Activated T-cell treated with anti-CD3 and anti-CD28 coated beads for 24 hours (primary cell): ENCODE measurements around the gene AGBL4.

Experiments used
- DNase-seq: peaks from one replicate; pipeline ENCODE4 v3.0.0-alpha.2; 2020; ENCODE audit warnings: low read depth

Gene AGBL4

GRCh38 chr1:49181033-49181432 lies 842.7 kb downstream of the AGBL4 start:
- DNase-seq = no peak

- no peak for DNase-seq
These were observed 851.7 kb downstream of the AGBL4 start for GRCh38 chr1:49171941-49172593.

DNA sequence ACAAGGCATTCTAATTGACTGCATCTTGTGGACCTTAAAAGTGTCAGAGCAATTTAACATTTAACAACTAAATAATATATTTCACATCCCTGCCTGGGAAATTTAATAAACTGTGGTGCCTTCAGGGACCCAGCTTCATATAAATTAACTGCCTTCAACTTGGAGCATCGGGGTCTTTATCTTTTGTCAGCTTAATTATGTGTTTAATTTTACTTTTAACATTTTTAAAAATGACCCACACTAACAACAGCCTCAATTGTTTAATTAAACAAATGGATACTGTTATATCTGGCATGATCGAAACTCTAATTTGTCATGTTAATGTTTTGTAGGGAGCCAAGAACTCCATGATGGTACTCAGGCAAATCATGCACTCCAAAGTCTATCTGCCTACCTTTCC lies 857.7 kb downstream of the AGBL4 start:
- DNase-seq = no peak

DNA sequence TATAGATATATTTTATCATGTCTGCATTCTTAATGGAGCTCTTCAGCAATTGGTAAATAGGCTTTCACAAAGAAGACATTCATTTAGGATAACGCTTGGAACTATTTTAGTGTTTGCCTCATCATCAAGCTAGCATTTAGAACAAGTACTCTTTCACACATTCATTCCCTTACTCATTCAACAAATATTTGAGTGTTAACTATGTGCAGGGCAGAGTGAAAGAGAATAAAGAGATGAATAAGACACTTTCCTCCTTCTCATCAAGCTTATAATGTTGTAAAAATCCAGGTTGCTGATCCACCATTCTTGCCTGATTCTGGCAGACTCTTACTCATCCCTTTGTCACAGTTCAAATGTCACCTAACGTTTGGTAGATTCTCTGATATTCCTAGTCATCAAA lies 860.7 kb downstream of the AGBL4 start:
- DNase-seq = no peak

GRCh38 chr1:49160677-49161076 lies 863.1 kb downstream of the AGBL4 start:
- no peak for DNase-seq

- DNase-seq = no peak
These were observed 887.0 kb downstream of the AGBL4 start for GRCh38 chr1:49136738-49137251.

- no peak for DNase-seq
These were observed 898.0 kb downstream of the AGBL4 start for GRCh38 chr1:49125746-49126145.

DNA sequence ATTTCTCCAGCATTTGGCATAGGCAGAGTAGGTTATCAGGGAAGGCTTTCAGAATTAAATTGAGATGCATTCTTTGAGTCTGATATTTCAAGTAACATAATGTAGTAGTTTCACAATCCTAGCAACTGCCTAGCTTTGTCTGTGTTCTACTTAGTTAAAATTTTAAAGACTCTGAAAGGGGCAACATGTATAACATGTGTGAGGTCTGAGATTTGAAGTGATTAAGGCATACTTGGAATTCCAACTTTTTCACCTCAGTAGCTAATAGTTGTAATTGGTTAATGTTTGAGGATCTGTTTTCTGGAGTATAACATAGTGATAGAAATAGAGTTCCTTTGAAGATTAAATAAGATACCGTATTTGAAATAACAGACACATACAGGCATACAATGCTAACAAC lies 911.8 kb downstream of the AGBL4 start:
- no peak for DNase-seq

GRCh38 chr1:49106445-49106844 lies 917.3 kb downstream of the AGBL4 start:
- DNase-seq = no peak

- no peak for DNase-seq
These were observed 919.2 kb downstream of the AGBL4 start for GRCh38 chr1:49104575-49104974.

- no peak for DNase-seq
These were observed 921.0 kb downstream of the AGBL4 start for GRCh38 chr1:49102752-49103151.

GRCh38 chr1:49098866-49099265 lies 924.9 kb downstream of the AGBL4 start:
- no peak for DNase-seq

DNA sequence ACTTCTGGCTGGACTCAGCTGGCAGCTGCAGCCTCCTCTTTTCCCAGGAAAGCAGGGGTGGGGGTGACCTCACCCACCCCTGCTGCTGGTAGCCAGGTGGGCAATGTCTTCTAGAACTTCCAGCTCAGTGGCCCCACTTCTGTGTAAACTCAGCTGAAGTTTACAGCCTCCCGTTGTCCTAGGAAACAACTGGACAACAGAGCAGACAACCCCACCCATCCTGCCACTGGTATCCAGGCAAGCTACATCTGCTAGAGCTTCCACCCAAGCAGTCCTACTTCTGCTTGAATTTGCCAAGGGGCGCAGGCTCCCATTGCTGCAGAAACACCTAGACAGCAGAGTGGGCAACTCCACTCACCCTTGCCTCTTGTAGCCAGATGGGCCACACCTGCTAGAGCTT lies 937.4 kb downstream of the AGBL4 start:
- DNase-seq = no peak

DNA sequence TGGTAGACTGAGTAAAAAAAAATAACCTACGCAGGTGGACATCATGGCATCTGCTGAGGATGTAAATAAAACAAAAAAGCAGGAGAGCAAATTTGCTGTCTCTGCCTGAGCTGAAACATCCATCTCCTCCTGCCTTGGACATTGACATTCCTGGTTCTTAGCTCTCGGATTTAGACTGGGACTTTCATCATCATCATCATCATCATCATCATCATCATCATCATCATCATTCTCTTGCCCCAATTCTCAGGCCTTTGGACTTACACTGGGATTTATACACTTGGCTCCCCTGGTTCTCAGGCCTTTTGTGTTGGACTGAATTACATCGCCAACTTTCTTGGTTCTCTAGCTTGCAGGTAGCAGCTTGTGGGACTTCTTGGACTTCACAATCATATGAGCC lies 938.7 kb downstream of the AGBL4 start:
- DNase-seq = no peak

DNA sequence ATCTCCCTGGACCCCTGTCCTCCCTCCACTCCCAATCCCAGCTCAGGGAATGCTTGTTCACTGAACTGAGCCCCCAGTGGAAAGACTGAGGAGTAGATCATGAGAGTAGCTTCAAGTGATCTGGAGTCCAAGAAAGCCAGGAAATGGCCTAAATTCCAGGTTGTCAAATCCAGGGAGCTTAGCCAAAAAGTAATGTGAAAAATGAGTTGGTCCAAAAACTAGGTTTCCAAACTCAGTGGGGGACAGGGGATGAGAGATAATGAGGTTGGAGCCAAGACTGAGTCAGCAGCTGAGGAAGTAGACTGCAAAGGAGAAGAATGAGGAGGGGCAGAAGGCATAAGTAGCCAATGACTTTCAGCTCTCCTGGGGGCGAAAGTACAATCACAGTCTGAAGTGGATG lies 963.0 kb downstream of the AGBL4 start:
- DNase-seq = no peak

GRCh38 chr1:49059087-49059486 lies 964.7 kb downstream of the AGBL4 start:
- no peak for DNase-seq

DNA sequence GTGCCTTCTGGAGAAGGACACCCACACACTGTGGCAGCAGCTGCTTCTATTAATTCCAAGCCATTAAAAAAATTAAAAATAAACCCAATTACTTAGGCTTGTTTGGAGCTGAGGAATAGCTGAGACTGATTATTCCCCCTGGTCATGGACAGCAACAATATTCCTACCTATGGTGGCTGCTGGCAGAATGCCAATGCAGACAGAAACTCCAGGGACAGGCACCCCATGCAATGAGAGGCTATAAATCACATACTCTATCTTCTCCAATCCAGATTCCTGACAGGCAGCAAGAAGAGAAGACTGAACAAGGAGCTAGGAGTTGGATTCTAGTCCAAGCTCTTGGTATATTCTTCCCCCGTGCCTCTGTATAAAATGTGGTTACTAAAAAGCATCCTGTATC lies 971.7 kb downstream of the AGBL4 start:
- DNase-seq = no peak

- DNase-seq = no peak
These were observed 972.1 kb downstream of the AGBL4 start for GRCh38 chr1:49051647-49052046.

GRCh38 chr1:49050041-49050440 lies 973.7 kb downstream of the AGBL4 start:
- DNase-seq = no peak

- no peak for DNase-seq
These were observed 975.6 kb downstream of the AGBL4 start for GRCh38 chr1:49048188-49048587.

GRCh38 chr1:49046305-49046704 lies 977.4 kb downstream of the AGBL4 start:
- DNase-seq = no peak

- no peak for DNase-seq
These were observed 978.4 kb downstream of the AGBL4 start for GRCh38 chr1:49045371-49045770.

DNA sequence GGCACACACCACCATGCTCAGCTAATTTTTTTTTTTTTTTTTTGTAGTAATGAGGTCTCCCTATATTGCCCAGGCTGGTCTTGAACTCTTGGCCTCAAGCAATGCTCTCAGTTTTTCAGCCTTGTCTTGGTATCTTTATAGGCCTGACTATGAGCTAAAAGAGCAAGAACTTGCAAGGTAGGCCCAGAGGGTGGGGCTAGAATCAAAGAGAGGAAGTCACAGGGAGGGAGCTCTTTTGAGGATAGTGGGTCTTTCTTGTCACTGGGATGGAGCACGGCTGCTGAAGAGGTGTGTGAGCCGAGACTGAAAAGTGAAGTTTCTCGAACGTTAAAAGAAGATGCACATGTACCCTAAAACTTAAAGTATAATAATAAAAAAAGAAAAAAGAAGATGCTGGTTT lies 987.1 kb downstream of the AGBL4 start:
- no peak for DNase-seq

GRCh38 chr1:49028396-49028795 lies 995.4 kb downstream of the AGBL4 start:
- DNase-seq = no peak
